HCT116 (cell line): ENCODE results near the gene ADAR. TPM values are rescaled to one million over a fixed set of nuclear protein-coding genes. Genes with fewer than 3 reads are reported as not detected.

Experiments
- ATAC-seq: fragments of 200-7000 bp; cut with Tn5 transposase; 2 replicates; pipeline ENCODE4 v1.9.1; 2020; ENCODE audit warnings: mild to moderate bottlenecking, moderate library complexity
- BruUV-seq: library from RNA; stranded (reverse); fragments of 400-500 nt; replicated peaks from 2 replicates; lab custom pipeline; 2021; lab: Mats Ljungman, UMichigan
- CTCF ChIA-PET: fragments of 300-600 bp; sonication (Branson Sonifier 250); formaldehyde crosslinking; loops from one replicate; lab custom pipeline; 2021; ENCODE audit warnings: antibody characterized with exemption; lab: Charles Lee
- POLR2A ChIA-PET: fragments of 300-600, 350-600 bp; sonication (Branson Sonifier 250); formaldehyde crosslinking; loops from one replicate; lab custom pipeline; 2021; ENCODE audit warnings: antibody characterized with exemption; lab: Charles Lee
- RAD21 ChIA-PET, 2 experiments: fragments of 300-600 bp; sonication (Branson Sonifier 250); formaldehyde crosslinking; loops; one replicate each; lab custom pipeline; 2023; ENCODE audit warnings: low total read pairs in 2 of 2; ENCODE audit not compliant: uncharacterized antibody in 2 of 2, unreplicated experiment in 2 of 2, low non-redundant PET in 1 of 2; lab: Charles Lee
- DNase-seq: peaks from one replicate; pipeline ENCODE4 v3.0.0-alpha.2; 2010; ENCODE audit warnings: low read depth, low spot score
- H2AFZ ChIP-seq: fragments of 200-600 bp; shearing (Covaris generic), sonication (generic); 2 replicates; pipeline ENCODE4 v1.6.1; 2017; ENCODE audit warnings: low read depth, mixed run types, mixed read lengths, antibody characterized with exemption, low read length; ENCODE audit not compliant: poor library complexity, severe bottlenecking
- H3K27ac ChIP-seq: 2 replicates; pipeline ENCODE4 v1.5.1; 2012; ENCODE audit warnings: low read depth, low read length
- H3K27me3 ChIP-seq: fragments of 200-600 bp; sonication (generic); 2 replicates; pipeline ENCODE4 v1.6.1; 2016; ENCODE audit warnings: mixed run types, low read length, mixed read lengths; ENCODE audit not compliant: insufficient read depth
- H3K36me3 ChIP-seq, 2 experiments: fragments of 200-500 bp in 1 of 2; fragments of 200-600 bp in 1 of 2; sonication (Bioruptor generic) in 1 of 2; sonication (generic) in 1 of 2; 2 replicates each; pipeline versions ENCODE4 v1.5.1 to v1.6.1; 2014 to 2016; ENCODE audit warnings: low read length in 2 of 2, inconsistent platforms in 1 of 2, mixed read lengths in 1 of 2, mixed run types in 1 of 2; ENCODE audit not compliant: insufficient read depth in 2 of 2, control insufficient read depth in 1 of 2
- H3K4me1 ChIP-seq, 2 experiments: fragments of 200-600 bp in 1 of 2; sonication (generic) in 1 of 2; 2 replicates each; pipeline versions ENCODE4 v1.5.1 to v1.6.1; 2012 to 2017; ENCODE audit warnings: low read length in 2 of 2, inconsistent platforms in 1 of 2, mild to moderate bottlenecking in 1 of 2, mixed read lengths in 1 of 2, mixed run types in 1 of 2, moderate library complexity in 1 of 2; ENCODE audit not compliant: insufficient read depth in 2 of 2, control insufficient read depth in 1 of 2
- H3K4me2 ChIP-seq: fragments of 200-600 bp; sonication (generic); 2 replicates; pipeline ENCODE4 v1.6.1; 2017; ENCODE audit warnings: mixed run types, low read length, mixed read lengths
- H3K4me3 ChIP-seq, 2 experiments: fragments of 200-600 bp in 1 of 2; sonication (generic) in 1 of 2; replicated peaks in 1 of 2; 2 replicates each; pipeline ENCODE4 v1.5.1; 2011 to 2016; ENCODE audit warnings: low read length in 2 of 2, control low read depth in 1 of 2, low read depth in 1 of 2, mild to moderate bottlenecking in 1 of 2, mixed read lengths in 1 of 2, mixed run types in 1 of 2
- H3K79me2 ChIP-seq: fragments of 200-600 bp; sonication (generic); 2 replicates; pipeline ENCODE4 v1.6.1; 2017; ENCODE audit warnings: mild to moderate bottlenecking, mixed run types, low read length, moderate library complexity, mixed read lengths; ENCODE audit not compliant: insufficient read depth
- H3K9ac ChIP-seq: fragments of 200-600 bp; sonication (generic); 2 replicates; pipeline ENCODE4 v1.6.1; 2016; ENCODE audit warnings: low read length, mixed read lengths
- H3K9me2 ChIP-seq: fragments of 200-600 bp; sonication (generic), shearing (Covaris generic); 2 replicates; pipeline ENCODE4 v1.6.1; 2017; ENCODE audit warnings: mixed run types, mild to moderate bottlenecking, moderate library complexity; ENCODE audit not compliant: insufficient read depth
- H3K9me3 ChIP-seq, 2 experiments: fragments of 200-500 bp in 1 of 2; fragments of 200-600 bp in 1 of 2; sonication (Bioruptor generic) in 1 of 2; sonication (generic) in 1 of 2; 2 replicates each; pipeline ENCODE4 v1.6.1; 2014 to 2017; ENCODE audit warnings: low read length in 2 of 2, mixed read lengths in 2 of 2, inconsistent platforms in 1 of 2, low read depth in 1 of 2, mild to moderate bottlenecking in 1 of 2, mixed run types in 1 of 2, moderate library complexity in 1 of 2; ENCODE audit not compliant: control insufficient read depth in 1 of 2, insufficient read depth in 1 of 2
- H4K20me1 ChIP-seq: fragments of 200-600 bp; sonication (generic), shearing (Covaris generic); 2 replicates; pipeline ENCODE4 v1.6.1; 2017; ENCODE audit warnings: mixed run types, mild to moderate bottlenecking, moderate library complexity; ENCODE audit not compliant: insufficient read depth
- CBX3 ChIP-seq: IDR thresholded peaks from 2 replicates; pipeline ENCODE4 v1.6.1; 2012; ENCODE audit warnings: low read depth
- CEBPB ChIP-seq: IDR thresholded peaks from 2 replicates; pipeline ENCODE4 v1.6.1; 2012; ENCODE audit warnings: low read depth
- ELF1 ChIP-seq: IDR thresholded peaks from 2 replicates; pipeline ENCODE4 v1.6.1; 2012; ENCODE audit warnings: low read depth, borderline replicate concordance
- EZH2 ChIP-seq: fragments of 200-600 bp; sonication (generic); IDR thresholded peaks from 2 replicates; pipeline ENCODE4 v1.6.1; 2017; ENCODE audit warnings: antibody characterized with exemption, mixed run types
- EZH2phosphoT487 ChIP-seq: fragments of 200-600 bp; IDR thresholded peaks from 2 replicates; pipeline ENCODE4 v1.6.1; 2018; ENCODE audit warnings: antibody characterized with exemption, borderline replicate concordance
- JUND ChIP-seq: IDR thresholded peaks from 2 replicates; pipeline ENCODE4 v1.6.1; 2012
- MAX ChIP-seq: IDR thresholded peaks from 2 replicates; pipeline ENCODE4 v1.6.1; 2012
- POLR2A ChIP-seq: IDR thresholded peaks from 2 replicates; pipeline ENCODE4 v1.7.0; 2011; ENCODE audit warnings: borderline replicate concordance; ENCODE audit not compliant: insufficient read depth, insufficient read length; ENCODE audit errors: extremely low read depth
- RAD21 ChIP-seq: IDR thresholded peaks from 2 replicates; pipeline ENCODE4 v1.6.1; 2012; ENCODE audit warnings: low read depth, mild to moderate bottlenecking
- REST ChIP-seq: IDR thresholded peaks from 2 replicates; pipeline ENCODE4 v1.6.1; 2012; ENCODE audit warnings: low read depth
- SIN3A ChIP-seq: IDR thresholded peaks from 2 replicates; pipeline ENCODE4 v1.6.1; 2012; ENCODE audit warnings: low read depth
- SP1 ChIP-seq: IDR thresholded peaks from 2 replicates; pipeline ENCODE4 v1.6.1; 2012; ENCODE audit warnings: low read depth
- SRF ChIP-seq: IDR thresholded peaks from 2 replicates; pipeline ENCODE4 v1.6.1; 2012; ENCODE audit warnings: low read depth
- TCF7L2 ChIP-seq: IDR thresholded peaks from 2 replicates; pipeline ENCODE4 v1.7.0; 2011; ENCODE audit warnings: borderline replicate concordance, inconsistent platforms; ENCODE audit not compliant: insufficient read depth, insufficient read length; ENCODE audit errors: extremely low read depth
- ZBTB33 ChIP-seq: IDR thresholded peaks from 2 replicates; pipeline ENCODE4 v1.6.1; 2011; ENCODE audit warnings: mild to moderate bottlenecking, low read length, moderate library complexity; ENCODE audit not compliant: insufficient replicate concordance; ENCODE audit errors: extremely low read depth
- ZFX ChIP-seq: fragments of 450-650 bp; IDR thresholded peaks from 2 replicates; pipeline ENCODE4 v1.6.1; 2017
- ZNF274 ChIP-seq: fragments of 200-500 bp; sonication (Bioruptor generic); IDR thresholded peaks from 2 replicates; pipeline ENCODE4 v1.6.1; 2014; ENCODE audit warnings: mild to moderate bottlenecking, low read depth, low read length, inconsistent platforms
- intact Hi-C: fragments of 100-400 bp; cut with micrococcal nuclease; formaldehyde crosslinking; loops from 2 replicates; pipeline ENCODE4 v1.10.0; 2022
- total RNA-seq: library from RNA; stranded (reverse); gene quantifications from one replicate; pipeline ENCODE4 v1.2.1, GENCODE V29; 2021; ENCODE audit not compliant: unreplicated experiment

Gene ADAR
- total RNA-seq, 1 experiment from 2014 or later = 169 TPM

GRCh38 chr1:154572468-154573167, 35.4 kb downstream of the ADAR start:
- no peak for DNase-seq
- no peaks in the 10 kb centered on the region for H3K9me3 ChIP-seq
- intact Hi-C loops = no loop called here
- H3K36me3 ChIP-seq = no peaks in the 10 kb centered on the region
- peaks cover 0 to 4% of the 10 kb centered on the region in 2 experiments; a peak in 2 of 4 replicates for H3K4me1 ChIP-seq
- CTCF ChIA-PET = no interaction called here
- RAD21 ChIA-PET = no interaction called here
- H3K79me2 ChIP-seq = no peaks in the 10 kb centered on the region
- H2AFZ ChIP-seq = no peak overlapping the region
- H3K4me3 ChIP-seq = no peak overlapping the region
- no peak overlapping the region for H3K4me2 ChIP-seq
- no peak for ATAC-seq
- H3K9me2 ChIP-seq = no peaks in the 10 kb centered on the region
- TF ChIP-seq CBX3 (no peak), JUND (no peak)
- no peak overlapping the region for H3K27ac ChIP-seq
- no peaks in the 10 kb centered on the region for H4K20me1 ChIP-seq
- POLR2A ChIA-PET = no interaction called here
- peaks cover 8% of the 10 kb centered on the region; the same call in 1 of the 2 replicates for H3K27me3 ChIP-seq
- H3K9ac ChIP-seq = no peak overlapping the region
- no TSS peak for BruUV-seq

- no peaks in the 10 kb centered on the region for H3K36me3 ChIP-seq
- intact Hi-C loops = no loop called here
- no peak overlapping the region for H2AFZ ChIP-seq
- BruUV-seq = no TSS peak
- no peaks in the 10 kb centered on the region for H4K20me1 ChIP-seq
- no peak overlapping the region for H3K4me3 ChIP-seq
- H3K9me3 ChIP-seq = no peaks in the 10 kb centered on the region
- H3K27me3 ChIP-seq = peaks cover 13% of the 10 kb centered on the region
- H3K4me1 ChIP-seq = peaks cover 0 to 4% of the 10 kb centered on the region in 2 experiments; a peak in 2 of 4 replicates
- H3K9ac ChIP-seq = no peak overlapping the region
- DNase-seq (no peak), ATAC-seq (no peak)
- no peaks in the 10 kb centered on the region for H3K9me2 ChIP-seq
- H3K27ac ChIP-seq = no peak overlapping the region
- H3K79me2 ChIP-seq = no peaks in the 10 kb centered on the region
- no peak overlapping the region for H3K4me2 ChIP-seq
- CTCF ChIA-PET = no interaction called here
- POLR2A ChIA-PET = no interaction called here
- RAD21 ChIA-PET = no interaction called here
- TF ChIP-seq CEBPB = no peak
- no peak for TF ChIP-seq REST
- TF ChIP-seq EZH2phosphoT487 = no peak
- no peak for TF ChIP-seq SIN3A
- TF ChIP-seq ZBTB33 = no peak
- no peak for TF ChIP-seq MAX
- TF ChIP-seq RAD21 = no peak
- TF ChIP-seq SP1 = no peak
- no peak for TF ChIP-seq ELF1
- no peak for TF ChIP-seq CBX3
- TF ChIP-seq POLR2A = no peak
- TF ChIP-seq JUND = no peak
- no peak for TF ChIP-seq ZFX
- TF ChIP-seq EZH2 = no peak
- no peak for TF ChIP-seq ZNF274
- no peak for TF ChIP-seq TCF7L2
- no peak for TF ChIP-seq SRF
Observed at GRCh38 chr1:154571964-154572288, 36.1 kb downstream of the ADAR start.
